Esophagus squamous epithelium (tissue), 4 donors: ENCODE data around the gene TMEM255B.

ENCODE experiments used
- POLR2A ChIP-seq, 4 donors: fragments of 450-650 bp; IDR thresholded peaks; one replicate each; pipeline ENCODE4 v1.6.1; 2017; ENCODE audit warnings: antibody characterized with exemption in 4 of 4, mild to moderate bottlenecking in 4 of 4, moderate library complexity in 3 of 4
- TF ChIP-seq, protein P1 (sequence below), 6 experiments: fragments of 450-650 bp in 4 of 6; fragments of 200-600 bp in 2 of 6; sonication (generic) in 2 of 6; IDR thresholded peaks; one replicate each; pipeline ENCODE4 v1.5.1; 2016 to 2019; ENCODE audit warnings: antibody characterized with exemption in 6 of 6, mild to moderate bottlenecking in 4 of 6, moderate library complexity in 4 of 6

DNA sequence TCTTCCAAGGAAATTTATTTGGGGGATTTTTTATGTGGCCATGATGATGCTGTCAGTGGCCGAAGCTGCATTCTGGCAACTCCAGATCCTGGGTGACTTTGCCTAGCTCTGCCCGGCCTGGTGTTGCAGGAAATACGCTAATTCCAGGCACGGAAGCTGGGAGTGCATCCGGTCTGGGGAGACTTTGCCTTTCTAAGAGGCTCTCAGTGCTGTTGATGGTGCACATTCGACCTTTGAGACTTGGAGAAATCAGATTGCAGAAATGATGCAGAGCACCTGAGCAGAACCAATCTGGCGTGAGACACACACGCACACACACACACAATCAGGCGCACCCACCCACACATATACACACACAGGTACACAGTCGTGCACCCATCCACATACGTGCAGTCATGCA is 5.9 kb upstream of the TMEM255B start:
- TF ChIP-seq, protein P1, sequence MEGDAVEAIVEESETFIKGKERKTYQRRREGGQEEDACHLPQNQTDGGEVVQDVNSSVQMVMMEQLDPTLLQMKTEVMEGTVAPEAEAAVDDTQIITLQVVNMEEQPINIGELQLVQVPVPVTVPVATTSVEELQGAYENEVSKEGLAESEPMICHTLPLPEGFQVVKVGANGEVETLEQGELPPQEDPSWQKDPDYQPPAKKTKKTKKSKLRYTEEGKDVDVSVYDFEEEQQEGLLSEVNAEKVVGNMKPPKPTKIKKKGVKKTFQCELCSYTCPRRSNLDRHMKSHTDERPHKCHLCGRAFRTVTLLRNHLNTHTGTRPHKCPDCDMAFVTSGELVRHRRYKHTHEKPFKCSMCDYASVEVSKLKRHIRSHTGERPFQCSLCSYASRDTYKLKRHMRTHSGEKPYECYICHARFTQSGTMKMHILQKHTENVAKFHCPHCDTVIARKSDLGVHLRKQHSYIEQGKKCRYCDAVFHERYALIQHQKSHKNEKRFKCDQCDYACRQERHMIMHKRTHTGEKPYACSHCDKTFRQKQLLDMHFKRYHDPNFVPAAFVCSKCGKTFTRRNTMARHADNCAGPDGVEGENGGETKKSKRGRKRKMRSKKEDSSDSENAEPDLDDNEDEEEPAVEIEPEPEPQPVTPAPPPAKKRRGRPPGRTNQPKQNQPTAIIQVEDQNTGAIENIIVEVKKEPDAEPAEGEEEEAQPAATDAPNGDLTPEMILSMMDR (IDR thresholded peaks at IDR 0.05): no peak
- no peak for TF ChIP-seq POLR2A (IDR thresholded peaks at IDR 0.05)
